NOMO-1 (cell line): ENCODE measurements around the gene NXPH2.
"Not testable (repeated sequence)": the region's sequence is repeated elsewhere in the genome, so short reads cannot be mapped to it uniquely, and the experiment has no call there.

ENCODE experiments used
- DNase-seq, 2 experiments: peaks; one replicate each; lab custom pipeline; 2025; ENCODE audit not compliant: unreplicated experiment in 2 of 2; lab: John Stamatoyannopoulos, UW

Gene NXPH2

DNA sequence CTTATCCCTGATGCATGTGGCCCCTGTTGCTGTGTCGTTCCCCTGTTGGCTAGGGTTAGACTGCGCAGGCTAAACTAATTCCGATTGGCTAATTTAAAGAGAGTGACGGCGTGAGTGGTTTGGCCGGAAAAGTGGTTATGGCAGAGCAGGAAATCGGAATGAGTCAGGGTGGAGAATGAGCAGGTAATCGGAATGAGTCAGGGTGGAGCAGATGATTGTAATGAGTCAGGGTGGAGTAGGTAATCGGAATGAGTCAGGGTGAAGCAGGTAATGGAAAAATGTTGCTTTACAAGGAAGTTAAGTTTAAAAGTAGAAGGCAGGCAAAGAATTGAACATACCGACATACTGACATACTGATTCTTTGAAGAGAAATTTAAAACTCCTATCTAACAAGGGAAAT lies 135.4 kb downstream of the NXPH2 start:
- DNase-seq = not testable (repeated sequence)

DNA sequence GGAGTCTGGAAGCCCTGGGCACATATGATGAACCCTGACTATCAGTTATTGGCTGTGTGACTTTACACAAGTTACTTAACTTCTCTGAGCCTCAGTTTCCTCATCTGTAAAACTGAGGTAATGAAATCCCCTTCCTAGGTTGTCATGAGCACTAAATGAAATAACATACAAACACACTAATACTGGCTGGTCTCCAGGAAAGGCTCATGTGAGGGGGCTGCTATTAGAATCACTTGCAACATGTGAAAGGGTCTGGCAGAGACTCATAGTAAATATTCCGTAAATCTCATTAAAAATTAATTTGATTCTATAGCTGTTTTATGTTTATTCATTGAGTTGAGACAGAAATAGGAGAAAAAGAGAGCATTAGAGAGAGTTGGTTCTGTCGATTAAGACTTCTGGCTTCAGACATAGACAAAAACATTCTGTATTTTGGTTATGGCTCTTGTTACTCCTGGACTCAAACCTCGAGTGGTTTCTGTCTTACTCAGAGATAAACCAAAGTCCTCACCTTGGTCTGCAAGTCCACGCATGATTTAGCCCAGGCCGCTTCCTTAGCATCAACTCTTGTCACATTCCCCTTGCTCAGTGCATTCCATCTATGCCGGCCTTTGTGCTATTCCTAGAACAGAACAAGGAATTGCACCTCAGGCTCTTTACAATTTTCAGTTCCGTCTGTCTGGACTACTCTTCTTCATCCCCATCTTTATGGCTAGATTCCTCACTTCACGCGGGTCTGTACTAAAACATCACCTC lies 139.1 kb downstream of the NXPH2 start:
- DNase-seq = no peak

DNA sequence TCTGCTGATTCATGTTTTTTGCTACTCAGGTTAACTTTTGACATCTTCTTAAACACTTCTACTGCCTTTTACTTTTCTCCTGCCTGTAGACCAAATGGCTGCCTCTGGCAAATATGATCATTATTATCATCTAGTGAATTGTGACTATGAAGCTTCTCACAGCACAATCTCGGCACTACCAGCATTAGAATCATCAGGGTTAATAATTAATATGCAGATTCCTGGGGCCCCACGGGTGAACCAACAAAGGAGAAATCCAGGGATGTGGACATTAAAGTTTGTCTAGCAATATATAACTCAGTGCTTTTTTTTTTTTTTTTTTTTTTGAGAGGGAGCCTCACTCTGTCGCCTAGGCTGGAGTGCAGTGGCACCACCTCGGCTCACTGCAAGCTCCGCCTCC lies 142.5 kb downstream of the NXPH2 start:
- no peak for DNase-seq

DNA sequence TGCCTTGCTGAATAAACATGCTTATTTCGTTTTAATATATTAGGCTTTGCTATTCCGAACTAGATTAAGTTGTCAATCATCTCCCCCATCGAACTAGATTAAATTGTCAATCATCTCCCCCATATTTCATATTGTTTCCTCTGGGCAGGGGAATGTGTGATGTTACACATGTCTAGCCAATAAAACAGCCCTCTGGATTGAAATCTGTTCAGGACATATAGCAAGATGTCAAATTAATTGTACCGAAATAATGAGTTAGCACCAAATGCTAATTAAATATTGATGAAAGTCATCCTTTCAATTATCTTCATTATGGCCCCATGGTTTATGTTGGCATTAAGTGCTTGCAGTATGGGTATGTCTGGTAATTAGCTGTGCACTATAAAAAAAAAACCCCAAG lies 143.1 kb downstream of the NXPH2 start:
- no peak for DNase-seq

DNA sequence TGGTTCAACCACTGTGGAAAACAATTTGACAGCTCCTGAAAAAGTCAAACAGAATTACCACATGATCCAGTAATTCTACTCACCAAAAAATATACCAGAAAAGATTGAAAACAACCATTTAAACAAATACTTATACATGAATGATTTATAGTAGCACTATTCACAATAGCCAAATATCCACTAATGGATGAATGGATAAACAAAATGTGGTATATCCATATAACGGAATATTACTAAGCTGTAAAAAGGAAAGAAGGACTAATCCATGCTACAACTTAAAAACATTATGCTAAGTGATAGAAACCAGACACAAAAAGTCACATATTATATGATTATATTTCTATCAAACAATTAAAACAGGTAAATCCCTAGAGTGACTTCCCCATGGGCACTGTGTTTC lies 147.1 kb downstream of the NXPH2 start:
- DNase-seq = no peak

DNA sequence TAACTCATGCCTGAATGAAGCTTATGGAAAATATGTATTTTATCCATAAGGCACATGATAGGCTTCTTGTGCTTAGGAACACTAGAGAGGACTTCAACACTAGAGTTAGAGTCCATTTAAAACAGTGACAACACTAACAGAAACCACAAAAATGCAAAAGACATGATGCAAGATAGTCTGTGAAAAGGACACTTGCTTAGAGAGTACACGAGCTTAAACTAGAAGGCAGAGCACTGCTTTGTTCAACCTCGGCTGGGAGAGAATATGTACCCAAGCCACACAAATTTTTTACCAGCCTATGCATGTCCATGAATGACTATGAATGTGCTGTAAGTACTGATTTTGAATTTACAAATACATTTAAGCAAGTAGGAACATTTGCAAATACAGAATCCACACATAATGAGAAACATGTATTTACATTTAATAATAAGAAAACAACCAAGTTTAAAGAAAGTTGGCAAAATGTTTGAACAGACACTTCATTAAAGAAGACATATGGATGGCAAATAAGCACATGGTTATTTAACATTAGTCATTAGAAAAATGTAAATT lies 148.0 kb downstream of the NXPH2 start:
- DNase-seq = no peak

DNA sequence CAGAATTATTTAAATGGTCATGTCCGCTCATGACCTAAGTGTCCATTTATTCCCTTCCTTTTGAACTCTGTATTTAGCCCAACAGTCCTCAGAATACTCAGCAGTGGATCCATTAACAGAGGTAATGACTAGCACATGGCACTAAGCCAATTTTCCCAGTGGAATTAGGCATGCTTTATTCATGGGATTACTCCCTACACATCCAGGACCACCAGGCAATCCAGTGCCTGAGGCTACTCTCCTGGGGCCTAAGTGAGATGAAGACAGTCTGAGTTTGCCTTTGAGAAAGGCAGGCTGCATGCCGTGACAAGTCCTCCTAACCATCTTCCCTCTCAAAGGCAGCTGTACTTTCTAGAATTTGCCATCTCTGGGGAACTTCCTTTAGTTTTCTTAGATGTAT lies 150.0 kb downstream of the NXPH2 start:
- DNase-seq = no peak

DNA sequence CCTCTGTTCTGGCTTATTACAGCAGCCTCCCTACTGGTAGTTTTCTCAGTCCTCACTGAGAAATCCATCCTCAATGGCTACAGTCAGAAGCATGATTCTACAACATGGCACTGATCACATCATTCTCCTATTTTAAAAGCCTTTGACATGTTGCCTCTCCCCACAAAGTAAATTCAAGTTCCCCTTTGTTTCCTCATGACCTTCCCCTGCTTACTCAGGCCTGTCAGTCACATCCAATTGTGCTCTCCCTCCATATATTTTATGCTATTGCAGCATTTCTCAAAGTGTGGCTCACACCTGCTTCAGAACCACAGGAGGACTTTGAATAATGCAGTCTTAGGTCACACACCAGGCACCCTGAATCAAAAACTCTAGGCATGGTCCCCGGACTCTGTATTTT lies 154.0 kb downstream of the NXPH2 start:
- DNase-seq = peak in 1 of 2 experiments; percentile 1

DNA sequence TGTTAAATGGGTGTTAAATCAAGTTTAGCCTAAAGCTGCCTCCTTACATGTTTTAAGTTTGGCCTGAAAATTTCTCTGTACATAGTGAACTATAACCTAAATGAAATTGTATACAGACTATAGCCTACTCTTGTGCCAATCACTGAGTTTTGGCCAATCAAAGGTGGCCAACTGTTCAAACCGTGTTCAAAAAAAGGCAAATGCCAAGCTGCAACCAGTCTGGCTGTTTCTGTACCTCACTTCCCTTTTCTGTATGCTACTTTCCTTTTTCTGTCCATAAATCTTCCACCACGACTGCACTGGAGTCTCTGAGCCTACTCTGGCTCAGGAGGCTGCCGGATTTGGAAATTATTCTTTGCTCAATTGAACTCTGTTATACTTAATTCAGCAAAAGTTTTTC lies 157.6 kb downstream of the NXPH2 start:
- DNase-seq = peak; percentile 51 to 73

DNA sequence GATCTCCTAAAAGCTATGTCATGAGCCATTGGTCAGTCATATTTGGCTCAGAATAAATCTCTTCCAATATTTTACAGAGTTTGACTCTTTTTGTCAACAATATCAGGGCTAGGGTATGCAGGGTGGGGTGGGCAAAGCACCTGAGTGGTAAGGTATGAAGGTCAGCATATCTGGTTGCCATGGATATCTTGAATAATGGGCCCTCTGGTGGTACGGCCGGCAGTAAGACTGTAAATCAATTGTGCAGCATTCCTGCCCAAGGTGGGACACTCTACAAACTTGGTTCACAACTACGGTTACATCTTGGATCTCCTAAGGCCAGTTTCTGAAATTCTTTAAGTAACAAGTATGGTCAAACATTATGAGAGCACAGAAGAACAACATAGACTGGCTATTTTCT lies 159.1 kb downstream of the NXPH2 start:
- no peak for DNase-seq

DNA sequence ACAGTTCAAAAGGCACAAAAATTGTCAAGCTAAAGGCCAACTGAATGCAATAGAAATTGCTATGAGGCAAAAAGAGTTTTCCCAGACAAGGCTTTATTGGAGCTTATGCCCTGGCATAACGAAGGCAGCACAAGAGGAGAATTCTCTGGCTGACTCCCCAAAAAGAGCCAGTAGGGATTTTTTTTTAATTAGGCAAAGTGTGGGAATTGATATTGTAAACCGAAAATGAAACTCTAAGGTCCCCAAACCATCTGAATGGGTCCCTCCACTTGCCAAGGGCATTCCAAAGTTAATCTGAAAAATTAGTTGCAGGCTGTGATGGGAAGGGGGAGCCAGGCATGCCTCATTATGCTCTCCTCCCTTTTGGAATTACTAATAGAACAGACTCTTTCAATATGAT lies 159.8 kb downstream of the NXPH2 start:
- DNase-seq = no peak
